ENCODE results near the gene PTPN5.
A peak's percentile ranks its signal among the peaks of the same experiment; 100 is the strongest.

Gene PTPN5

DNA sequence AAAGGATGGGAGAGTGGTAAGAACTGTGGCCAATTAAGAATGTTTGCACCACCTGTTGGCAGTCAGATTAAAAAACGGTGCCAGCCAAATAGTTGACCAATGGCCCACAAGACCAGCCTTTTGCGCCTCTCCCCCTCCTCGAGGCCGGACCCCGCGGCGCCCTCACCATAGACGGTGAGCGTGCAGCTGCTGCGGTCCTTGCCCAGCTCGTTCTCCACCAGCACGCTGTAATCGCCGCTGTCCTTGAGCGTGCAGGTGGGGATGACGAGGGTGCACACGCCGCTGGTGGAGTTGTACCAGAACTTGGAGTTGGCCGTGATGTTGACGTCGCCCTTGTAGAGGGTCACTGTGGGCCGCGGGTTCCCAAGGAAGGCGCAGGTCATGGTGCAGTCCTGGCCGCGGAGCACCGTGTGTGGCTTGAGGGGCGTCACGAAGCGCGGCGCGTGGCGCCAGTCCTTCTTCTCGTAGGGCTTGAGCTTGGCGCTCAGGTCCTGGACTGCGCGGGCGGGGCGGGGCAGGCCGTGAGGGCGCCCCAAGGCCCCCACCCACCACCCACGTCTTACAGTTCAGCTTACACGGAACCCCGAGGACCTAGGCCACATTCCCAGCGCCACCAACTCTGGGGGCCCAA is 85.8 kb downstream of the PTPN5 start:
- Histone ChIP-seq H3K27me3 (ENCODE audit: low read depth, low read length) (no peaks in the 10 kb centered on the region), H3K27ac (ENCODE audit: low read length) (no peak overlapping the region), H3K9me3 (ENCODE audit: control insufficient read depth in 1 of 2, low read length in 2 of 2) (no peaks in the 10 kb centered on the region), H3K36me3 (ENCODE audit: control insufficient read depth in 1 of 2, insufficient read depth in 2 of 2, low read length in 2 of 2) (peaks cover 3 to 10% of the 10 kb centered on the region in 2 donors), H3K4me3 (ENCODE audit: low read depth in 1 of 2, low read length in 2 of 2) (peak overlapping the region; percentile 62 to 65), H3K4me1 (ENCODE audit: control insufficient read depth in 1 of 2, insufficient read depth in 2 of 2, low read length in 2 of 2) (peaks cover 6 to 14% of the 10 kb centered on the region in 2 donors)

DNA sequence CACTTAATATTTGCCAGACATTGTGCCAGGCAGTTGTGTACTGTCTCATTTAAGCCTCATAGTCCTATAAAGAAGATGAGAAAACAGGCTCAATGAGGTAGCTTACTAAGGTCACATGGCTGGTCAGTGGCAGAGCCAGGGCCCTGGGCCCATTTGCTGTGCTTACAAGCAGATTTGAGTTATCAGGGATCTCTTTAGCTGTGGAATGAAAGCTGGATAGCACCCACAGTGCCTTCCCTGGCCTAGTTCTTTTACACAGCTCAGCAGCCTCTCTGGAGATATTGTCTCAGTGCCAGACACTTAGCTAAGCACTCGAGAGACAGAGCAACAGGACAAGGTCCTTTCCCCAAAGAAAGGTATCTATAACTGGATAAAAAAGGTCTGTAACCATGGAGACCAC is 86.9 kb downstream of the PTPN5 start:
- Histone ChIP-seq H3K4me3 (ENCODE audit: low read depth in 1 of 2, low read length in 2 of 2) (no peak overlapping the region), H3K36me3 (ENCODE audit: control insufficient read depth in 1 of 2, insufficient read depth in 2 of 2, low read length in 2 of 2) (peaks cover 3 to 10% of the 10 kb centered on the region in 2 donors), H3K27me3 (ENCODE audit: low read depth, low read length) (no peaks in the 10 kb centered on the region), H3K9me3 (ENCODE audit: control insufficient read depth in 1 of 2, low read length in 2 of 2) (no peaks in the 10 kb centered on the region), H3K27ac (ENCODE audit: low read length) (no peak overlapping the region), H3K4me1 (ENCODE audit: control insufficient read depth in 1 of 2, insufficient read depth in 2 of 2, low read length in 2 of 2) (peaks cover 6 to 22% of the 10 kb centered on the region in 2 donors)

DNA sequence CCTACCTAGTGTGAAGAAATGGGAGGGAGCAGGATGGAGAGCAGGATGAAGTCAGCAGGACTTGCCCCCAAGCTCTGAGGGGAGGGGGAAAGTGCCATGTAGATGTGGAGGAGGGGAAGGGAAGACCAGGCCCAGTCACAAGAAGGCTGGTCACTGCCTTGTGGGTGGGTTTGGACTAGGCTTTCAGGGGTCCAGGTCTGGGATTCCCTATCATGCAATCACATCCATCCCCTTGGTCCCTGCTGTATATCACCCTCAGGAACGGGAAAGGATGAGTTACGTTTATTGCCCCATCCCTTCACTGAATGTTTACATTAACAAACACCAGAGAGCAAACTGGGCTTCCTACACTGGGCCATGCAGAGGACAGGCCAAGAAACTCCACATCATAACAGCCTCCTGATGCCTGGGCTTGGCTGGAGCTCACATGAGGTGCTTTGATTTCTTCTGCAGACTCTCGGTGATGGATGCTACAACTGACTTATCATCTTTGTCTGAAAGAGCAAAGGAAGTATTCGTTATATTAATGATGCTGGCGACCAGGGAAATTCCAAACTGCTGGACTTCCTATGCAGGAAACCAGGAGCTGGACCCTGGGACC is 87.5 kb downstream of the PTPN5 start:
- Histone ChIP-seq H3K27ac (ENCODE audit: low read length) (no peak overlapping the region), H3K4me1 (ENCODE audit: control insufficient read depth in 1 of 2, insufficient read depth in 2 of 2, low read length in 2 of 2) (peaks cover 6 to 27% of the 10 kb centered on the region in 2 donors), H3K4me3 (ENCODE audit: low read depth in 1 of 2, low read length in 2 of 2) (no peak overlapping the region), H3K36me3 (ENCODE audit: control insufficient read depth in 1 of 2, insufficient read depth in 2 of 2, low read length in 2 of 2) (peaks cover 3 to 10% of the 10 kb centered on the region in 2 donors), H3K9me3 (ENCODE audit: control insufficient read depth in 1 of 2, low read length in 2 of 2) (no peaks in the 10 kb centered on the region), H3K27me3 (ENCODE audit: low read depth, low read length) (no peaks in the 10 kb centered on the region)

DNA sequence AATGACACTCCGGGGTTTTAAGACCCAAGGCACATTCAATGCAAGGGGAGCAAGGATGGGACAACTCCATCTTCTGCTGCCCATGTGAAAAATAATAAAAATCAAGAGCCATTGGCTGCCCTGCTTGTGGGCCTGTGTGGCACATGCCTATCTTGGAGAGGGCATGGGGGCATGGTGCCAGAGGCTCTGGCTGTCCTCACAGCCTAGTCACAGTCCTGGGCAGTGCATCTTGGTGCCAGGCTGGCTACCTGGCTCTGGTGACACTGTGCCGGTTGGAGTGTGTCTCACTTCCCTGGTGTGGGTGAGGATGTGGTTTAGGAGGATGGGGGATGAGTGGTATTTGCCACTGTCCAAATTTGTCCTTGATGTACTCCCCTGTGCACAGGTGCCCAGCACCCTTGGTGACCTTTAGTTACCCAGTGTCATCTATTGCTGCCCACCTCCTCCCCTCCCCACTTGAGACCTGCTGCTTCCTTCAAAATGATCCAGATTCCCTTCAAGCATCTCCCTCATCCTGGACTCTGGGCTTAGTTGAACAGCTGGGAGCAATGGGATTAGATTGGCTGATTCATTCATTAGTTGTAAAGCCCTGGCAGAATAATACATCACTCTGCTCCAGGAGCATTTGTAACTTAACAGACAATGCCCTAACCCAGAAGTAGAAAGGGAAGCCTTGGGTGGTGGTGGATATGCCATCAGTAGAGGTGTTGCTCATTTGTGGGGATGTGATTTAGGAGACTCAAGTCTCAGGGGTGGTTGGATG is 88.4 kb downstream of the PTPN5 start:
- Histone ChIP-seq H3K27me3 (ENCODE audit: low read depth, low read length) (no peaks in the 10 kb centered on the region), H3K36me3 (ENCODE audit: control insufficient read depth in 1 of 2, insufficient read depth in 2 of 2, low read length in 2 of 2) (peaks cover 3 to 10% of the 10 kb centered on the region in 2 donors), H3K27ac (ENCODE audit: low read length) (no peak overlapping the region), H3K4me3 (ENCODE audit: low read depth in 1 of 2, low read length in 2 of 2) (no peak overlapping the region), H3K9me3 (ENCODE audit: control insufficient read depth in 1 of 2, low read length in 2 of 2) (no peaks in the 10 kb centered on the region), H3K4me1 (ENCODE audit: control insufficient read depth in 1 of 2, insufficient read depth in 2 of 2, low read length in 2 of 2) (peaks cover 7 to 31% of the 10 kb centered on the region in 2 donors)

DNA sequence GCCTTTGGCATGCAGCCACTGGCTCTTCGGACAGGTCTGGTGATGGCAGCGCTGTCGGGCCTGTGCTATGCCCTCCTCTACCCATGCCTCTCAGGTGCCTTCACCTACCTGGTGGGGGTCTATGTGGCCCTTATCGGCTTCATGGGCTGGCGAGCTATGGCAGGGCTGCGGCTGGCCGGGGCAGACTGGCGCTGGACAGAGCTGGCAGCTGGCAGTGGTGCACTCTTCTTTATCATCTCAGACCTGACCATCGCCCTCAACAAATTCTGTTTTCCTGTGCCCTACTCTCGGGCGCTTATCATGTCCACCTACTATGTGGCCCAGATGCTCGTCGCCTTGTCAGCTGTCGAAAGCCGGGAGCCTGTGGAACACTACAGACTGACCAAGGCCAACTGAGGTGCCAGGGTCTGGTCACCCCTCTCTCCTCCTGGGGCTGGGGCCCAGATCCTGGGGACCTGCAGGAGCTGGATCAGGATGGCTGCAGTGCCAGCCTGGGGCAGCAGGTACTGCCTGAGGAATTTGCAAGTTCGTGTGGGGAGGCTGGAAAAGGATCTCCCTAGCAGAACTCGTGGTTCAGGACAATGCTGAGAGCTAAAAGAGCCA is 89.9 kb downstream of the PTPN5 start:
- Histone ChIP-seq H3K27ac (ENCODE audit: low read length) (no peak overlapping the region), H3K27me3 (ENCODE audit: low read depth, low read length) (no peaks in the 10 kb centered on the region), H3K9me3 (ENCODE audit: control insufficient read depth in 1 of 2, low read length in 2 of 2) (no peaks in the 10 kb centered on the region), H3K36me3 (ENCODE audit: control insufficient read depth in 1 of 2, insufficient read depth in 2 of 2, low read length in 2 of 2) (peaks cover 3 to 10% of the 10 kb centered on the region in 2 donors), H3K4me3 (ENCODE audit: low read depth in 1 of 2, low read length in 2 of 2) (no peak overlapping the region), H3K4me1 (ENCODE audit: control insufficient read depth in 1 of 2, insufficient read depth in 2 of 2, low read length in 2 of 2) (peaks cover 12 to 34% of the 10 kb centered on the region in 2 donors)

DNA sequence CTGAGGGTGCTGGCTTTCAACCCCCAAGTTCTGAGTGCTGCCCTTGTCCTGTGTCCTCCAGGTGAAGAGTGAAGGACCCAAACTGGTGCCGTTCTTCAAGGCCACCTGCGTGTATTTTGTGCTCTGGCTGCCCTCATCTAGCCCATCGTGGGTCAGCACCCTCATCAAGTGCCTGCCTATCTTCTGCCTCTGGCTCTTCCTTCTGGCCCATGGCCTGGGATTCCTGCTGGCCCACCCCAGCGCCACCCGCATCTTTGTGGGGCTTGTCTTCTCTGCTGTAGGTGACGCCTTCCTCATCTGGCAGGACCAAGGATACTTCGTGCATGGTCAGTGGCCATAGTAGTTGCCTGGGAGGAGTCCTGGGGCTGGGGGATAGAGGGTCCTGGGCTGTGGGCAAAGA is 90.7 kb downstream of the PTPN5 start:
- H3K4me3 ChIP-seq (ENCODE audit: low read depth in 1 of 2, low read length in 2 of 2), result no peak overlapping the region
- H3K36me3 ChIP-seq (ENCODE audit: control insufficient read depth in 1 of 2, insufficient read depth in 2 of 2, low read length in 2 of 2), result peaks cover 3 to 10% of the 10 kb centered on the region in 2 donors
- no peaks in the 10 kb centered on the region for H3K27me3 ChIP-seq (ENCODE audit: low read depth, low read length)
- H3K27ac ChIP-seq (ENCODE audit: low read length), result no peak overlapping the region
- peaks cover 12 to 34% of the 10 kb centered on the region in 2 donors for H3K4me1 ChIP-seq (ENCODE audit: control insufficient read depth in 1 of 2, insufficient read depth in 2 of 2, low read length in 2 of 2)
- H3K9me3 ChIP-seq (ENCODE audit: control insufficient read depth in 1 of 2, low read length in 2 of 2), result no peaks in the 10 kb centered on the region

DNA sequence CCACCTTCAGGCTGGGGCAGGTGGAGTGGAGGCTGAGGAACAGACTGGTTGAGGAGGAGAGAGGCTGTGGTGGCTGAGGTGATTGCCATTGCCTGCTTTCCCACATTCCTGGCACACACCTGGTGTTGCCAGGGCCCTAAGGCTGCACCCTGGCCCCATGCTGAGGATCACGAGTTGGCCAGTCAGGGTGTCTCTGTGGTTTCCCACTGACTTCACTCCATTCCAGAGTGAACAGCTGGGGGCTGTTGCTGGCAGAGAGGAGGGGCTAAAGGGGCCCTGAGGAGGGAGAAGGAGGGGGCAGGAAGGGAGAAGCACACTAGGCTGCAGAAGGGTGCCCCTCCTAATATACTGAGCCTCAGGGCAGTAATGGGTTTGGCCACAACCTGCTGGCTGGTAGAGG is 91.2 kb downstream of the PTPN5 start:
- no peaks in the 10 kb centered on the region for H3K9me3 ChIP-seq (ENCODE audit: control insufficient read depth in 1 of 2, low read length in 2 of 2)
- no peaks in the 10 kb centered on the region for H3K27me3 ChIP-seq (ENCODE audit: low read depth, low read length)
- no peak overlapping the region for H3K27ac ChIP-seq (ENCODE audit: low read length)
- H3K36me3 ChIP-seq (ENCODE audit: control insufficient read depth in 1 of 2, insufficient read depth in 2 of 2, low read length in 2 of 2), result peaks cover 3 to 10% of the 10 kb centered on the region in 2 donors
- H3K4me3 ChIP-seq (ENCODE audit: low read depth in 1 of 2, low read length in 2 of 2), result no peak overlapping the region
- peaks cover 10 to 29% of the 10 kb centered on the region in 2 donors for H3K4me1 ChIP-seq (ENCODE audit: control insufficient read depth in 1 of 2, insufficient read depth in 2 of 2, low read length in 2 of 2)

DNA sequence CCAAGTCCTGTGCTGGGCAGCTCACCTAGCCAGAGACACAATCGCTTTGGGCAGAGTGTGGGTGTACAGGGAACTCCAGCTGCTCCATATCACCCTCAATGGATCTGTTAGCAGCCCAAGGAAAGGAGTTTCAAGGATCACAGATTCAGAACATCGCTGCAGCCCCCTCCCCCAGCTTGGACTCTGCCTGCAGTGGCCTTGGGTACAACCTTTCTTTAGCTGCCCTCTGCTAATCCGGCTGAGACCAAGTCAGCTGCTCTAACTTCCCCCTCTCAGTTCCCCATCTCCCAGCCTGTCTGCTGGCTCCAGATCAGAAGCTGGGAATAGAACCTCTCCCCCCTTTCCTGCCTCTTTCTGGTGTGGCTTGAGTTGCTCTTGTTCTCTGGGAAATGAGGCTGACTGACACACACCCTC is 91.7 kb downstream of the PTPN5 start:
- Histone ChIP-seq H3K27ac (ENCODE audit: low read length) (no peak overlapping the region), H3K9me3 (ENCODE audit: control insufficient read depth in 1 of 2, low read length in 2 of 2) (no peaks in the 10 kb centered on the region), H3K4me3 (ENCODE audit: low read depth in 1 of 2, low read length in 2 of 2) (peak overlapping the region; percentile 56 to 74), H3K4me1 (ENCODE audit: control insufficient read depth in 1 of 2, insufficient read depth in 2 of 2, low read length in 2 of 2) (peaks cover 5 to 24% of the 10 kb centered on the region in 2 donors), H3K27me3 (ENCODE audit: low read depth, low read length) (no peaks in the 10 kb centered on the region), H3K36me3 (ENCODE audit: control insufficient read depth in 1 of 2, insufficient read depth in 2 of 2, low read length in 2 of 2) (peaks cover 3 to 10% of the 10 kb centered on the region in 2 donors)

DNA sequence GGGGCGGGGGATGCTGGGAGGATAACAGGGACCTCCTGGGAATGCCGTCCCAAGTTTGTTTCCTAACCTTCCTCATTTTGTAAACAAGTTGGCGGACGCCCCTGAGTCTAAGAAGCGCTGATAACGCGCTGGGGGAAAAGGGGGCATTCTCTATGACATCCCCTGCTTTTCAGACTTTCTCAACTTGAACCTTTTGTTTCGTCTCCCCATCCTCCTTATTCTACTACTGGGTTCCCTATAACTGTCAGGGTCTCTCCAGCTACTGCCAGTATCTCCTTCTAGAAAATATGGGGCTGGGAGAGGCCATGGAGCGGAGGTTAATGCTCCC is 92.4 kb downstream of the PTPN5 start:
- Histone ChIP-seq H3K27ac (ENCODE audit: low read length) (no peak overlapping the region), H3K27me3 (ENCODE audit: low read depth, low read length) (no peaks in the 10 kb centered on the region), H3K4me3 (ENCODE audit: low read depth in 1 of 2, low read length in 2 of 2) (peak overlapping the region; percentile 56 to 74), H3K4me1 (ENCODE audit: control insufficient read depth in 1 of 2, insufficient read depth in 2 of 2, low read length in 2 of 2) (peaks cover 5 to 21% of the 10 kb centered on the region in 2 donors), H3K36me3 (ENCODE audit: control insufficient read depth in 1 of 2, insufficient read depth in 2 of 2, low read length in 2 of 2) (peaks cover 3 to 10% of the 10 kb centered on the region in 2 donors), H3K9me3 (ENCODE audit: control insufficient read depth in 1 of 2, low read length in 2 of 2) (no peaks in the 10 kb centered on the region)

DNA sequence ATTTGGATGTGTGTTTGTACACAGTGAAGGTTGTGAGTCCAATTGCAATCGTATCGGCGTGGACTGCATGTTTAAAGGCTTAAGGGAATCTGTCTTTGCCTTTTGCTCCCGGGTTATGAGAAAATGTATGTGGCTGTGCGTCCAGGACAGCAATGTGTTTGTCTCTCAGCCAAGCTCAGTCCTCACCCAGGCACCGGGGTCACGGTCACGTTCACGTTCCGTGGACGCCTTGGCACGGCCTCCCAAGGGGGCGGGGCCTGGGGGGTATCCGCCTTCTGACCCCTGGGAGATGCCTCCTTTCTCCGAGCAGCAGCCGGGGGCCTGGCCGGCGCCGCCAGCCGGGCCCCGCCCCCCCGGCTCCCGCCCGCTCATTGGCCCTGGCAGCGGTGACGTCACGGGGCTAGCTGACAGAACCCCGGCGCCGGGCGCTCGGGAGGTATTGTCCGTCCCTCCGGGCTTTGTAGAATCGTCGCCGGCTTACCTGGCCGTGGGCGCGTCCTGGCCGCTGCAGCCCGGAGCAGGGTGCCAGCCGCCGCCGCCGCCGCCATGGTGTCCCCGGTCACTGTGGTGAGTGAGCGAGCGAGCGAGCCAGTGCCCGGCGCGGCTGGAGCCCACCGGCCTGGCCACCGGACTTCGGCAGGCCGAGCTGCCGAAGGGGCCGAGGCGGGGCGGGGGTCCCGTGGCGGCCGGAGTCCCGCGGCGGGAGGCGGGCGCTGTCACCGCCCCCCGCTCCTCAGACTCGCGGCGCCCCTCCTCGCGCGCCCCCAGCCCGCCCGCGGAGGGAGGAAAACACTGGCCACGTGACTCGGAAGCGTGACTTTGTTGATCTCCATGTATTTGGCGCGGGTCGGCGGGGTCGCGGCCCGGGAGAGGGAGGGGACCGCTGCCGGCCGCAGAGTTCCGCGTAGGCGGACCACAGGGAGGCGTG is 93.0 kb downstream of the PTPN5 start, which contains the start of gene TMEM86A:
Gene TMEM86A, plus strand, starts transcription at position 439 of the 928 bp plus-strand sequence. Its CDS starts 108 bp downstream, at position 547.
- Histone ChIP-seq H3K9me3 (ENCODE audit: control insufficient read depth in 1 of 2, low read length in 2 of 2) (no peaks in the 10 kb centered on the region), H3K36me3 (ENCODE audit: control insufficient read depth in 1 of 2, insufficient read depth in 2 of 2, low read length in 2 of 2) (peaks cover 3 to 10% of the 10 kb centered on the region in 2 donors), H3K27me3 (ENCODE audit: low read depth, low read length) (no peaks in the 10 kb centered on the region), H3K4me3 (ENCODE audit: low read depth in 1 of 2, low read length in 2 of 2) (peak within 1 kb of the TSS; percentile 56 to 74), H3K4me1 (ENCODE audit: control insufficient read depth in 1 of 2, insufficient read depth in 2 of 2, low read length in 2 of 2) (peaks cover 5 to 21% of the 10 kb centered on the region in 2 donors), H3K27ac (ENCODE audit: low read length) (no peak within 1 kb of the TSS)

Data from muscle layer of duodenum (tissue), 2 donors.